HG03439 (cell line): Measurements from ENCODE around the gene VCAN.

ENCODE experiments used
- ATAC-seq: cut with Tn5 transposase; IDR thresholded peaks from one replicate; pipeline ENCODE4 v1.9.1; 2021; ENCODE audit warnings: mild to moderate bottlenecking, moderate library complexity; ENCODE audit not compliant: unreplicated experiment

The VCAN gene

GRCh38 chr5:83494087-83494620 is 22.6 kb downstream of the VCAN start:
- ATAC-seq = no peak

- ATAC-seq = no peak
These were observed 23.1 kb downstream of the VCAN start for GRCh38 chr5:83494666-83495065.

DNA sequence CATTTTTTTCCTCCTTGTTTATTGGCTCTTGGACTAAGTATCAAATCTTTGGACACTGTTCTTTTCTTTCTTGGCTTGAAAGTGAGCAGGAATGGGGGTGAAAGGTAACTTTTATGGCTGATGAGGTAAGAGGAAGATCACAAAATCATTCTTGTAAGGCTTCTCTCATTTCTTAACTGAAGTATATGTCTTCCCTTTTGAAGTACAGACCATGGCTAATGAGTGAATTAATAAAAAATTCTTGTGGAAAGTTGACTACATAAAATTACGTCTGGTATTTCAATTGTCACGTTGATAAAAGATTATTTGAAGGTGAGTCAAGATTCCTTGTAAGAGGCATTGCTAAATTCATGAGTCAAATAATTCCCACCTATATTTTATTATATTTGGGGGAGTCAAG is 25.1 kb downstream of the VCAN start:
- ATAC-seq = no peak

DNA sequence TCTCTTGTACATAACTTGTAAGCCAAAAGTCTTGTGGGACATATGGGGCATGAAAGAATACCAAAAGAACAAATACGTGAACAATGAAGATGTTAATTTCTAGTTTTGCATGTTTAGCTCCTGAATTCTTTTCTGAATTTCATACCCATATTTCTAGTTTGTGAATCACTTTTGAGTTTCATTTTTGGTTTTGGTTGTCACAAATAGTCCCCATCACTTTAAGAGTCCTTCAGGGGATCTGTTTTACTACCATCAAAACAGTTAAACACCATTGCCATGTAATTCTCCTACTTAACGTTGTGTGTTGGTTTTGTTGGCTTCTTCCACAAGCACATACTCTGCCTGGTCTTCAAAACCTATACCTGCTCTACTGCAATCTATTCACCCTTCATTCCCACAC is 27.0 kb downstream of the VCAN start:
- peak; percentile 61 for ATAC-seq

GRCh38 chr5:83503662-83504061 is 32.1 kb downstream of the VCAN start:
- ATAC-seq = no peak

DNA sequence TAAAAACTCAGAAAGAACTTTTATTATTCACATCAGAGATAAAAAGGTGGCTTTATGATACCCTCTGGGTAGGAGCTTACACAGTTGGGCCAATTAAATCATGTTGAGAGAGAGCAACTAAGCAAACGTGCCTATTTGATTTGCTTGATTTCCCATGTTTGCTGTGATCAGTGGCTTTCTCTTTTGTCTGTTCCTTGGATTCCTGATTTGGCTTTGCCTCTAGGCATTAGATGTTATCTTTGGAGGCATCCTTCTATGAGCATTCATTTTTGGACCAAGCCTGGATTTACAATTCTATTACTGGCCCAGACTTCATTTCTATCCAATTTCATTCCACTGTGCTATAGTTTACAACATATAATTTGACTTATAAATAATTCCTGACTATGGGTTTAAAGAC is 35.9 kb downstream of the VCAN start:
- no peak for ATAC-seq

DNA sequence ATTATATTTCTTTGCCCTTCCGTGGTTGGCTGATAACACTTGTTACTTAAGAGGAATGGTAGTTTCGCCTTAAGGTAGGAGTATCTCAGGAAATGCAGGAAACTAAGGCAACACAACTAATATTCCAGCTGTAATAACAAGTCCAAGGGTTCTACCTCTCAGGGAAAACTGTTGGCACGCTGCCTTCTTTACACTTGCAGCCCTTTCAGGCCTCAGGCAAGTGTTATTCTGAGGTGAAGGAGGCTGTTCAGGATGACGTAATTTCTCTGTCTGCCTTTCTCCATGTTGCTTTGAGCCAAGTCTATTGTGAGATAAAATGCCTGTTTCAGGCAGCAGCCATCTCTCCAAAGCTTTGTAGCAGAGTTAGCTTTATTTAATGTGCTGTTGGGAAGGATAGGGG is 38.0 kb downstream of the VCAN start:
- no peak for ATAC-seq

- ATAC-seq = peak; percentile 75
These were observed 38.7 kb downstream of the VCAN start for GRCh38 chr5:83510260-83510659.

DNA sequence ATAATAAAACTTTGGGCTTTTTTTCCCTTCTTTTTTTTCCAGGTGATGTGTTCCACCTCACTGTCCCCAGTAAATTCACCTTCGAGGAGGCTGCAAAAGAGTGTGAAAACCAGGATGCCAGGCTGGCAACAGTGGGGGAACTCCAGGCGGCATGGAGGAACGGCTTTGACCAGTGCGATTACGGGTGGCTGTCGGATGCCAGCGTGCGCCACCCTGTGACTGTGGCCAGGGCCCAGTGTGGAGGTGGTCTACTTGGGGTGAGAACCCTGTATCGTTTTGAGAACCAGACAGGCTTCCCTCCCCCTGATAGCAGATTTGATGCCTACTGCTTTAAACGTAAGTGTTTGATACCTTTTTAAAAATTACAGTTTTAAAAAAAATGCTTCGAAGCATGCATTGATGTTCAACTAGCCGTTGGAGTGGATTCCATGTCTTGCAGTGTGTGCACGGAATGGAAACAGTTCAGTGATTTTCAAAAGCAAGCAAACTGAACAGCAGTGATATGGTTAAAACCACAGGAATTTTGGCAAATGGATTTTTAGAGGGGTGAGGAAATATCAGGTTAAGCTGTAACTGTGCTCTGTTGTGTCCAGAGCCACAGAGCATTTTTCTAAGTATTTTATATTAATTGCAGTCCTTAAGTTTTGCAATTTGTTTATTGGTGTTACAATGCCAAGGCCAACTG is 40.7 kb downstream of the VCAN start:
- ATAC-seq = no peak

DNA sequence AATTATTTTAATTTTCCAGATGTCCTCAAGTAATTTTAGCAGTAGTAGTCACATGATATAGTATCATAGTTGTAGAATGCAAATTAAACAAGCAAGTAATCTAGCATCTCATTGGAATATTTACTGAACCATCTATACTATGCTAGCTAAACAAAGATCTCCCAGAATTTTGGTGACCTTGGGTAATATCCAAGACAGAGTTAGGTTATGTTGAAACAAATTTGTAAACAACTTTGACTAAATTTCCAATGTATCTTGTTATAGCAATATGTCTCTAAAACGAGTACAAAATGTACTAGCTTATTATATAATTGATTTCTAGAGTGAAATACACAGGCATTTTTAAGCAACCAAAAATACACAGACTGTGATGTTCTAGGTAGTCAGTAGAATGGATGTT is 41.5 kb downstream of the VCAN start:
- no peak for ATAC-seq

- no peak for ATAC-seq
These were observed 41.9 kb downstream of the VCAN start for GRCh38 chr5:83513491-83513890.

- ATAC-seq = no peak
These were observed 44.8 kb downstream of the VCAN start for GRCh38 chr5:83516377-83516776.

DNA sequence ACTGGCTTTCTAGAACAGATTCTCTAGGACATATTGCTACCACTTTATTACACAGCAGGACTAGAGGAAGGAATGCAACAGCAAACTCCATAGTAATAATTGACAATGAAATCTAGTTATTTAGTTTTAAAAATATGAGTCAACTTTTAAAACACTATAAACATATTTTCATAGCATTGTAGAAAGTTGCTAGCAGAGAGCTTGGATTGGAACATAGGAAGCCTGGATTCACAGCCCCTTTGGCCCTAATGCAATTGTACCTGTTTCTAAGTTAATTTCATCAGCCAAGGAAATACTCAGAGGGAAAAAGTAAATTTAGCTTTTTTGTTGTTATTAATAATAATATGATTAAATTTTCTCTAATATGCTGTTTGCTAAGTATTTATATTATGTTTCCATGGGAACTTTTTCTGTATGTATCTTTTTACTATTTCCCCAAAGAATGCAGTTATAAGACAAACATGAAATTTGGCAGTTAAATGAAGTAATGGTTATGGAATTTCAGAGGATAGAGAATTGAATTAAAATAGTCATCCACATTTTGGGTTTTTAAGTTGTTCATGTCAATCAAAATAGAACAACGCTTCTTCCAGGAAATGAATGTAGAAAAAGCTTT is 45.6 kb downstream of the VCAN start:
- ATAC-seq = no peak

DNA sequence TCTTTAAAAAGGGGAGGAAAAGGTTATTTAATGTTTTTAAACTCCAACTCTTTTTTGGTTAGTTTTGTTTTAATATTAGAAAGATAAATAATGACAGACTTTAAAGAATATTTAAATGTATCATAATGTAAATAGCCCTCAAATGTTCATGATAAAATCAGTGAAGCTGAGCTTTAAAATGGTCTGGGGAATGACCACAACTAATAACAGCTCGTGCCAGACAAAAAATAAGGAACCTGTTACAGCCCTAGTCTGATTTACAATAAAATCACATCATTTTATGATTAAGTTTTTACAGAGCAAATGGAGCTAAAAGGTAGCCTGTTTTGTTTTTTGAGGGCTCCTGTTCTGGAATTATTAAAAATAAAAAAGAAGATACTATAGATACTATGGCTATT is 46.1 kb downstream of the VCAN start:
- ATAC-seq = no peak

GRCh38 chr5:83518319-83519061 is 46.9 kb downstream of the VCAN start:
- no peak for ATAC-seq

DNA sequence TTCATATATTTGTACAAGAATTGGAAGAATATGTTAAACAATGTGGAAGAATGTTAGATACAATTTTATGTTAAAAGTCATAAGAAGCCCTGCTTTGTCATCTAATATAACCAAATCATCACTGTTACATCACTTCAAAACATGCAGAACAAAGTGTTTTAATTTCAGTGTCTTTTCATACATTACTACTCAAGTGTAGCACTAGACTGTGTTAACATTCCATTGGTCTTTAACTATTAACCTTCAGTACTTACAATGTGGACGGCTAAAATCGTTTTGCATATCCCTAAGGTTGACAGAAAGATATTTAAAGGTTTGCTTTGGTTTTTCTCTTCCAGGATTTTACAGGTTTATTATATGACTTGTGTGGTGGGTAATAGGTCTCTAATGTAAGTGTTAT is 50.9 kb downstream of the VCAN start:
- ATAC-seq = no peak

GRCh38 chr5:83523929-83524328 is 52.4 kb downstream of the VCAN start:
- no peak for ATAC-seq

GRCh38 chr5:83524345-83524744 is 52.8 kb downstream of the VCAN start:
- ATAC-seq = no peak

DNA sequence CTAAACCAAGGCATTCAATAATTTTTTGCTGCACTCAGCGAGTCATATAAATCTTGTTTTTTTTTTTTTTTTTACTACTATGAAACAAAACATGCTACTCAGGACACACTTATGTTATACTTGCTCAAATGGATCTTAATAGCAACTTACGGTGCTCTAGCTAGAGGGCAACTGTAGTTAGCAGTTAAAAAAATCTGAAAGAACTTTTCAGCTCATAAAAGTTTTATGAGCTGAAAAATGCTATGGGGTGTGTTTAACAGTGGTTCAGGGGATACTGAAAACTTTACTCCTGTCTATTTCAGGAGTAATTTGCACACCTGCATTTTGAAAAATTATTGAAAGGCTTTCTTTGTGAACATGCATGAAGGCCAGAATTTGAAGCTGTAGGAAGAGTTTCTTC is 53.4 kb downstream of the VCAN start:
- ATAC-seq = no peak

- no peak for ATAC-seq
These were observed 54.7 kb downstream of the VCAN start for GRCh38 chr5:83526289-83526688.

DNA sequence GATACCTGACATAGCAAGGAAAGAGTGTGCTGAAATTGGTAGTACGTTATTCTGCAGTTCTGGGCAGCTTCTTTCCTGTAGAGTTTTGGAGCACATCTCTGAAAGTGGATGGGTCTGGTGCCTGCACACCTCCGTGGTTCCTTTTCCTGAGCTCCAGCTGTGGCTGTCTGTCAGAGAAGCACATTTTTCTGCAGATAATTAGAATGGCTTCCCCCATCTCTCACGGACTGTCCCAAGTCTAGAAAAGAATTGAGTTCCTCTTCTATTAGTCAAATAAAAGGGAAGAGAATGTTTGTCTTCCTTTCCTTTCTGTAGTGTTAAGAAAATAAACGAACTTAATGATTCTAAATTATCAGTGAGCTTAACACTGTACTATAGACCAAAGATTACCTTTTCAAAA is 55.7 kb downstream of the VCAN start:
- no peak for ATAC-seq
